SU-DHL-6 (cell line): ENCODE measurements around the gene CRNN.

Experiments used
- CTCF ChIP-seq: fragments of 200-600 bp; sonication (generic); IDR thresholded peaks from one replicate; pipeline ENCODE4 v1.5.1; 2017; ENCODE audit warnings: antibody characterized with exemption, mild to moderate bottlenecking, low read length, moderate library complexity; ENCODE audit not compliant: insufficient read depth, poor library complexity, severe bottlenecking
- EZH2phosphoT487 ChIP-seq: fragments of 200-600 bp; sonication (generic), shearing (Covaris generic); conservative IDR thresholded peaks from 2 replicates; pipeline ENCODE4 v1.6.1; 2018; ENCODE audit warnings: mild to moderate bottlenecking, antibody characterized with exemption, low read length, moderate library complexity, mixed read lengths

DNA sequence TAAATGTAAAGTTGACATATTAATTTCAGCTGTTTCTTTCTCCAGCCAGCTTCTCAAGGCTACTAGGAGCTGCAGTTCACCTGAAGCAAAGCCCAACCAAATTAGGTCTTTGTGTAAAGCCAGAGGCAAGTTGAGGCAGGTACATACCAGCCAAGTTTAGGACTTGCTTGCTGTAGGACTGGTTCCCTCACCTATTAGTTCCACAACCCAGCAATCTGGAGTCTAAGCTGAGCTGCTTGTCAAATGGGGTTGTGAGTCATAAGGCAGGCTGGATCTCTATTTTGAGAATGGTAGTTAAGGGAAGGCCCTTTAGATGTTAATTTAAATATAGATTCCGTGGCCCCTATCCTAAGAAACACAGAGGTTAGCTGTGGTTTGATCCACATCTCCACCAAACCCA lies 46.6 kb downstream of the CRNN start:
- no peak for TF ChIP-seq CTCF
- no peak for TF ChIP-seq EZH2phosphoT487
